HUES6 (cell line): ENCODE results near the gene WDCP.
"Not testable (repeated sequence)": the region's sequence is repeated elsewhere in the genome, so short reads cannot be mapped to it uniquely, and the experiment has no call there.

ENCODE experiments used
- H3K27ac ChIP-seq: 2 replicates; pipeline ENCODE4 v1.7.0; 2013; ENCODE audit warnings: low read depth, mild to moderate bottlenecking, low read length, inconsistent platforms
- H3K27me3 ChIP-seq: 2 replicates; pipeline ENCODE4 v1.6.1; 2013; ENCODE audit warnings: low read length; ENCODE audit not compliant: control insufficient read depth, insufficient read depth
- H3K36me3 ChIP-seq: 2 replicates; pipeline ENCODE4 v1.6.1; 2013; ENCODE audit warnings: low read length; ENCODE audit not compliant: control insufficient read depth, insufficient read depth
- H3K4me1 ChIP-seq: 2 replicates; pipeline ENCODE4 v1.6.1; 2013; ENCODE audit warnings: low read length; ENCODE audit not compliant: control insufficient read depth, insufficient read depth
- H3K4me3 ChIP-seq: 2 replicates; pipeline ENCODE4 v1.5.1; 2013; ENCODE audit warnings: low read depth, low read length
- H3K9ac ChIP-seq: one replicate; pipeline ENCODE4 v1.6.1; 2013; ENCODE audit warnings: mild to moderate bottlenecking, low read length
- H3K9me3 ChIP-seq: 2 replicates; pipeline ENCODE4 v1.6.1; 2013; ENCODE audit warnings: low read depth, low read length; ENCODE audit not compliant: control insufficient read depth, insufficient read depth

Gene WDCP

GRCh38 chr2:24019729-24020128 lies 27.5 kb downstream of the WDCP start:
- Histone ChIP-seq H3K36me3 (peaks cover 20% of the 10 kb centered on the region), H3K27me3 (no peaks in the 10 kb centered on the region), H3K9me3 (no peaks in the 10 kb centered on the region), H3K27ac (no peak overlapping the region), H3K4me3 (no peak overlapping the region), H3K9ac (no peak overlapping the region), H3K4me1 (peaks cover 36% of the 10 kb centered on the region)

GRCh38 chr2:24018241-24018640 lies 28.9 kb downstream of the WDCP start:
- Histone ChIP-seq H3K9me3 (no peaks in the 10 kb centered on the region), H3K4me3 (no peak overlapping the region), H3K27ac (no peak overlapping the region), H3K27me3 (no peaks in the 10 kb centered on the region), H3K9ac (no peak overlapping the region), H3K4me1 (peaks cover 27% of the 10 kb centered on the region), H3K36me3 (peaks cover 12% of the 10 kb centered on the region)

- Histone ChIP-seq H3K4me3 (no peak overlapping the region), H3K9me3 (no peaks in the 10 kb centered on the region), H3K36me3 (peaks cover 8% of the 10 kb centered on the region), H3K4me1 (peaks cover 29% of the 10 kb centered on the region), H3K27ac (no peak overlapping the region), H3K9ac (no peak overlapping the region), H3K27me3 (no peaks in the 10 kb centered on the region)
These were observed 29.5 kb downstream of the WDCP start for GRCh38 chr2:24017711-24018110.

GRCh38 chr2:24016853-24017703 lies 30.1 kb downstream of the WDCP start:
- Histone ChIP-seq H3K27ac (no peak overlapping the region), H3K4me3 (no peak overlapping the region), H3K27me3 (no peaks in the 10 kb centered on the region), H3K9me3 (no peaks in the 10 kb centered on the region), H3K4me1 (peaks cover 29% of the 10 kb centered on the region), H3K36me3 (0 out of 2 replicates have a peak, but pooled peaks cover 1% of the 10 kb centered on the region), H3K9ac (no peak overlapping the region)

- no peak overlapping the region for H3K4me3 ChIP-seq
- no peaks in the 10 kb centered on the region for H3K9me3 ChIP-seq
- H3K36me3 ChIP-seq = no peaks in the 10 kb centered on the region
- no peak overlapping the region for H3K27ac ChIP-seq
- H3K9ac ChIP-seq = no peak overlapping the region
- H3K27me3 ChIP-seq = no peaks in the 10 kb centered on the region
- peaks cover 29% of the 10 kb centered on the region for H3K4me1 ChIP-seq
These were observed 30.8 kb downstream of the WDCP start for GRCh38 chr2:24016376-24016761.

- no peak overlapping the region for H3K27ac ChIP-seq
- H3K9ac ChIP-seq = no peak overlapping the region
- H3K4me3 ChIP-seq = no peak overlapping the region
- H3K4me1 ChIP-seq = peaks cover 29% of the 10 kb centered on the region
- H3K9me3 ChIP-seq = no peaks in the 10 kb centered on the region
- no peaks in the 10 kb centered on the region for H3K36me3 ChIP-seq
- H3K27me3 ChIP-seq = no peaks in the 10 kb centered on the region; the same call in 1 of the 2 replicates
These were observed 31.4 kb downstream of the WDCP start for GRCh38 chr2:24015562-24016375.

- H3K27ac ChIP-seq, H3K27me3 ChIP-seq, H3K9ac ChIP-seq, H3K9me3 ChIP-seq, H3K36me3 ChIP-seq, H3K4me3 ChIP-seq: not testable (repeated sequence)
- peaks cover 35% of the 10 kb centered on the region for H3K4me1 ChIP-seq
These were observed 32.3 kb downstream of the WDCP start for GRCh38 chr2:24014902-24015301.

GRCh38 chr2:24012521-24013188 lies 34.5 kb downstream of the WDCP start:
- no peak overlapping the region for H3K4me3 ChIP-seq
- H3K9ac ChIP-seq = no peak overlapping the region
- no peak overlapping the region for H3K27ac ChIP-seq
- peaks cover 37% of the 10 kb centered on the region for H3K4me1 ChIP-seq
- H3K9me3 ChIP-seq = no peaks in the 10 kb centered on the region
- H3K27me3 ChIP-seq = peaks cover 16% of the 10 kb centered on the region
- H3K36me3 ChIP-seq = no peaks in the 10 kb centered on the region

GRCh38 chr2:24011250-24012104 lies 35.7 kb downstream of the WDCP start:
- Histone ChIP-seq H3K27ac (no peak overlapping the region), H3K4me3 (no peak overlapping the region), H3K27me3 (peaks cover 16% of the 10 kb centered on the region), H3K9ac (no peak overlapping the region), H3K4me1 (peaks cover 28% of the 10 kb centered on the region), H3K9me3 (no peaks in the 10 kb centered on the region), H3K36me3 (no peaks in the 10 kb centered on the region)

- Histone ChIP-seq H3K4me3 (peak overlapping the region; percentile 63), H3K36me3 (no peaks in the 10 kb centered on the region), H3K27me3 (peaks cover 16% of the 10 kb centered on the region), H3K27ac (no peak overlapping the region), H3K9ac (peak overlapping the region; percentile 17), H3K4me1 (peaks cover 20% of the 10 kb centered on the region), H3K9me3 (no peaks in the 10 kb centered on the region)
These were observed 36.5 kb downstream of the WDCP start for GRCh38 chr2:24010477-24011249.
